SHP77 treated with DMSO at 0.1 percent for 48 hours (cell line): ENCODE results near the gene ERC1.
"Not testable (repeated sequence)": the region's sequence is repeated elsewhere in the genome, so short reads cannot be mapped to it uniquely, and the experiment has no call there.

ENCODE experiments used
- DNase-seq: peaks from one replicate; lab custom pipeline; 2025; lab: John Stamatoyannopoulos, UW

The ERC1 gene

DNA sequence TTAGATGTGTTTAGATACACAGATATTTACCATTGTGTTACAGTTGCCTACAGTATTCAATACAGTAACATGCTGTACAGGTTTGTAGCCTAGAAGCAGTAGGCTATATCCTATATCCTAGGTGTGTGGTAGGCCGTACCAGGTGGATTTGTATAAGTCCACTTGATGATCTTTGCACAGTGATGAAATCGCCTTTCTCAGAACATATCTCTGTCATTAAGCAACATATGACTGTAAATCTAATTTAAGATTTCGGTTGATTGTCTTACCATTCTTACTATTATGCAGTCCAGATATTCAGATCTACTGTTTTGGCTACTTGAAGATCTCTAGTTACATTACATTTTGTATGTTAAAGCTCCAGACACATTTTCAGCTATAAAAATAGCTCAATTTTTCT is 39.8 kb downstream of the ERC1 start:
- DNase-seq, result no peak

DNA sequence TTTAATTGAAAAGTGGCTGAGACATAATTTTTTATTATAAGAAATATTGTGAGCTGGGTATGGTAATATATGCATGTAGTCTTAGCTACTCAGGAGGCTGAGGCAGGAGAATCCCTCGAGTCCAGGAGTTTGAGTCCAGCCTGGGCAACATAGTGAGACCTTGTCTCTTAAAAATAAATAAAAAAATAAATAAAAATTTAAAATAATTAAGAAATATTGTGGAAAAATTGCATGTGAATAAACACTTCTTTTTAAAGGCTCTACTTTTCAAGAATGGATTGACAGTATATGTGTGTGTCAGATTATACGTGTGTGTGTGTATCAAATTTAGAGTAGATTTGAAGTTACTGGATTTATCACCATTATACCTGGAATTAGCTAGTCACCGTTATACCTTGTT is 43.2 kb downstream of the ERC1 start:
- DNase-seq, result no peak

DNA sequence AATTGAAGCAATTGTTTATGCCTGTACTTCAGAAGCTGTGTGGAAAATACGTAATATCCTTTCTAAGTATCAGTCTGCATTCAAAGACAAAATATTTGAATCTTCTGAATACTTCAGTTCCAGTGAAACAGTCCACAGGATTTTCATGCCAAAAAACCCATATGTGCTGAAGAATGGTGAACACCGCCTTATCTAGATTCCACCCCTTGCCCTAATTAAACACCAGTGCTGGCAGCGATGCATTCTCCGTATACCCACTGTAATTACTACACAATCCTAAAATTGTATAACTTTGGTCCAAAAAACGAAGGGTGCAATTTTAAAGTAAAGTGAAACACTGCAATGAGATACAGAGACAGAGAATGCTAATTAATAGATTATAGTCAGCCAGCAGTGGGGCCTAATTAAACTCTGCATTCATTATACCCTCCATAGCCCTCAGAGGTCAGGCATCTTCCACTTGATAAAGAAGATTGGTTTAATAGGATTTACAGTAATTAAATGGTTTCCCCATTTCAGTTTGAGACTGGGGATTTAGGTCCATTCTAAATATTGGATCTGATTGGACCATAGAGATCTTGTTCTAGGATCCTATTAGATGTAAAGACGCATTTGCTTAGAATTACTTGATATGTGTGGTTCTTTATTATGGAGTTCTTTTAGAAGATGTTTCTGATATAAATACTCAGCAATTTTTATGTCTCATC is 43.9 kb downstream of the ERC1 start:
- DNase-seq, result no peak

DNA sequence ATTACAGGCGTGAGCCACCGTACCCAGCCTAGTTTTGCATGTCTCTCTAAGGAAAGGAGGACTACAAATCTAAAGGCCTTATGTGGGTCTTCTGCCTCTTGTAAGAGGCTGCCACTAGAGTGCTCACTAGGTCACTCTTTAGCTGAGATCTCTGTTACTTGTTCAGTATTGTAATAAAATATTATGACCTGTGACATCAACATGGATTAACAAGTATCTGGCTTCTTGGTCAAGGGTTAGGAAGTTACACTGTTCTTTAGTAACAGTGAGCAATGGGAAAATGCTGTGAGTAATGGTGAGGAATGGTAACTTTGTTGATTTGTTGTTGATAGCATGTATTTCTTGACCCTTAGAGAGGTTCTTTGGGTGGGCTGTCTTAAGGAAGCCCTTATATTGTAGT is 50.5 kb downstream of the ERC1 start:
- DNase-seq, result no peak

- DNase-seq, result no peak
These were observed 53.2 kb downstream of the ERC1 start for GRCh38 chr12:1044199-1044598.

DNA sequence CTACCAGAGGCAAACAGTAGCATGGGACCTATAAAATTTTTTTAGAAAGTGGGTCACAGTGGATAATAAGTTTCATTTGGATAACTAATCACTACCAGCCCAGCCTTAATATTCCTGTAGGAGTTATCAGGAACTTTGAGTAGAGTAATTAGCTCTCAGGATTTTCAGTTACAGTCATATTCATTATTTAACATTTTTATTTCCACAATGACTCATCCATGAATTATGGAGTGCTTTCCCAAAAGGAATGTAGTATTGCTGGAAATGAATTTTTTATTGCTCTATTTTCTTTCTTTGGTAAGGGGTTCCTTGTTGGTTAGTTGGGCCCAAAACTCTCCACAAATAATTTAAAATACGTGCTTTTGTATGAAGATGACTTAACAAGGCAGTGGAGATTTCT is 53.7 kb downstream of the ERC1 start:
- no peak for DNase-seq

DNA sequence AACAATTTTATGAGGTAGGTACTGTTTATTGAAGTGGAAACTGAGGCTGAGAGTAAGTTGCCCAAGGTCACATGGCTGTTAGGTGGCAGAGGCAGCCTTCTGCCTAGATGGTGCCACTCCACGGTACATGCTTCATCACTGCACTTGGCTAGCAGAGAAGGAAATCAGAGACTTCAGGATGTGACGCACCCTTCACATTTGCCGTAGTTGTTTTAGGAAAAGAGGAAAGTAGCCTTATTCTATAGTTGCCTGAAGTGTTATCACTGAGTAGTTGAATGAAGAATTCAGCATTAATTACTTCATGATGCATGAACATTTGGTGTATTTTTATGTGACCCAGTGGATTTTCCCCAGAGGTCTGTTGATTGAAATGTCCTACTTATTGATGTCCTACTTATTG is 55.7 kb downstream of the ERC1 start:
- DNase-seq, result no peak

- DNase-seq, result no peak
These were observed 57.1 kb downstream of the ERC1 start for GRCh38 chr12:1047898-1048660.

DNA sequence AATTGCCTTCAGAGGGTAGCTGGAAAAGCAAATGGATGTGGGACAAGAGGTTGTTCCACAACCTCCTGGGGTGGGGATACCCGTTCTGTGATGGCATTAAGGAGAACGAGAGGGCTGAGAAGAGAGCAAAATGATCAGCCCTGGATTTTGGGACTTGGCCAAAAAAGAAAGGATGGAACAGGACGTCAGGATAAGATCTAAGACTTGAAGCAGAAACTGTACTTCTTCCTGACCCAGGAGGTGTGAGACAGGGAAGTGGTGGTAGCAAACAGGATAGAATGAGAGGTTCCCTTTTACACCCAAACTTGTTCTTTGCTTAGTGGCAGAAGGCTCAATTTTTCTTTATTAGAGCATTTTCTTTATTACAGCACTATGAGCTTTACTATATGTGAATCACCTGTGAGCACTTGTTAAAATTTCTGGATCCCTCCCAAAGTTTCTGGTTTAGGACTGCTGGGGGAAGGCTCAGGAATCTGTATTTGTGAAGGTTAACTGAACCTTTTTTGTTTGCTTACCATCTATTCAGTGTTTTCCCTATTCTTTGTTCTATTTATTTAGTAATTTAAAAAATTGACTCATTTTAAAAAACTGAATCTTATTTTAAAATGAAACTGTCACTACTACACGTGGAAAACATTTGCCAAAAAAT is 59.2 kb downstream of the ERC1 start:
- no peak for DNase-seq

- not testable (repeated sequence) for DNase-seq
These were observed 60.6 kb downstream of the ERC1 start for GRCh38 chr12:1051672-1052071.

GRCh38 chr12:1053690-1054089 is 62.7 kb downstream of the ERC1 start:
- no peak for DNase-seq

- no peak for DNase-seq
These were observed 63.3 kb downstream of the ERC1 start for GRCh38 chr12:1054117-1054870.

GRCh38 chr12:1056390-1056789 is 65.4 kb downstream of the ERC1 start:
- DNase-seq, result no peak

GRCh38 chr12:1058423-1058822 is 67.4 kb downstream of the ERC1 start:
- DNase-seq, result no peak

- no peak for DNase-seq
These were observed 68.1 kb downstream of the ERC1 start for GRCh38 chr12:1059162-1059561.

DNA sequence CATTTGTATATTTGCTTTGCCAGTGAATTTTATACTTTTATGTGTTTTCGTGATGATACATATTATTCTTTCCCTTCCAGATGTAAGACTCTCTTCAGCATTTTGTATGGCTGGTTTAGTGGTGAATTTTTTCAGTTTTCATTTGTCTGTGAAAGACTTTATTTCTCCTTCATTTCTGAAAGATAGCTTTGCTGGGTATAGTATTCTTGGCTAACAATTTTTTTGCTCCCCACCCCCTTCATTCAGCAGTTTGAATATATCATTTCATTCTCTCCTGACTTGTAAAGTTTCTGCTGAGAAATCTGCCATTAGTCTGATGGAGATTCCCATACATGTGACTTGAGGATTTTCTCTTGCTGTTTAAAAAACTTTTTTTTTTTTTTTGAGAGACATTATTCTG is 72.8 kb downstream of the ERC1 start:
- no peak for DNase-seq

DNA sequence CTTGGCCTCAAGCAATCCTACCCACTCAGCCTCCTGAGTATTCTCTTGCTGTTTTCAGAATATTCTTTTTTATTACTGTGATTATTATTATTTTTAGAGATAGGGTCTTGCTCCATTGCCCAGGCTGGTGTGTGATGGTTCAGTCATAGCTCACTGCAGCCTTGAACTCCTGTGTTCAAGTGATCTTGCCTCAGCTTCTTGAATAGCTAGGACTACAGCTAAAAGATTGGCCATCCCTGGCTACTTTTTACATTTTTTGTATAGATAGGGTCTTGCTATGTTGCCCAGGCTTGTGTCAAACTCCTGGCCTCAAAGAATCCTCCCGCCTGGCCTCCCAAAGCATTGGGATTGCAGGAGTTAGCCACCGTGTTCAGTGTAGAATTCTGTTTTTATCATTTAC is 73.3 kb downstream of the ERC1 start:
- DNase-seq, result no peak

DNA sequence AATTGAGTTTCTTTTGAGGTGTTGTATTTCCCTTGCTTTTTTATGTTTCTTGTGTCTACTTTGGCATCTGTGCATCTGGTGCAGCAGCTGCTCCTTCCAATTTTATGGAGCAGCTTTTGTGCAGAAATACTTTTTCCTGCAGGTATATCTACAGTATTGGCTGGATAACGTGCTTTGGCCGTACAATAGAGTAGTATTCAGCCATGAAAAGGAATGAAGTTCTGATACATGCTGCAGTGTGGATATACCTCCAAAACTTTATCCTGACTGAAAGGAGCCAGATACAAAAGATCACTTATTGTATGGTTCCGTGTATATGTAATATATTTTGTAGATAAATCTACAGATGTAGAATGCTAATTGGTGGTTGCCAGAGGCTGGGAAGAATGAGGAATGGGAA is 74.6 kb downstream of the ERC1 start:
- no peak for DNase-seq

DNA sequence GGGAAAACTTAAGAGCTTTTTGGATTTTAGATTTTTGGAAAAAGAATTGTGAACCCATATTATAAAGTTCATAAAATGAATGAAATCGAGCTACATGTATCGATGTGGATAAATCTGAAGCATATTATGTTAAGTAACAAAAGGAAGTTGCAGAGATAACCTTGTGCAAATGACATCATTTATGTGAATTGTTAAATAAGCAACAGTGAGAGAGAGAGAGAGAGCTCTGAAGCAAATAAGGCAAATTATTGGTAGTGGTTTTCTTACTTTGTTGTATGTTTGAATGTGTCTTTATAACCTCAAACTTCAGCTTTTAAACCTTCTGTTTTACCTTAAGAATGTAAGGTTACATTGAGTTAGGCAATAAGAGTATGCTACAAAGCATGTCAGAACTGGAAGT is 78.8 kb downstream of the ERC1 start:
- DNase-seq, result no peak

GRCh38 chr12:1071182-1071581 is 80.2 kb downstream of the ERC1 start:
- no peak for DNase-seq

- no peak for DNase-seq
These were observed 82.6 kb downstream of the ERC1 start for GRCh38 chr12:1073652-1074051.

DNA sequence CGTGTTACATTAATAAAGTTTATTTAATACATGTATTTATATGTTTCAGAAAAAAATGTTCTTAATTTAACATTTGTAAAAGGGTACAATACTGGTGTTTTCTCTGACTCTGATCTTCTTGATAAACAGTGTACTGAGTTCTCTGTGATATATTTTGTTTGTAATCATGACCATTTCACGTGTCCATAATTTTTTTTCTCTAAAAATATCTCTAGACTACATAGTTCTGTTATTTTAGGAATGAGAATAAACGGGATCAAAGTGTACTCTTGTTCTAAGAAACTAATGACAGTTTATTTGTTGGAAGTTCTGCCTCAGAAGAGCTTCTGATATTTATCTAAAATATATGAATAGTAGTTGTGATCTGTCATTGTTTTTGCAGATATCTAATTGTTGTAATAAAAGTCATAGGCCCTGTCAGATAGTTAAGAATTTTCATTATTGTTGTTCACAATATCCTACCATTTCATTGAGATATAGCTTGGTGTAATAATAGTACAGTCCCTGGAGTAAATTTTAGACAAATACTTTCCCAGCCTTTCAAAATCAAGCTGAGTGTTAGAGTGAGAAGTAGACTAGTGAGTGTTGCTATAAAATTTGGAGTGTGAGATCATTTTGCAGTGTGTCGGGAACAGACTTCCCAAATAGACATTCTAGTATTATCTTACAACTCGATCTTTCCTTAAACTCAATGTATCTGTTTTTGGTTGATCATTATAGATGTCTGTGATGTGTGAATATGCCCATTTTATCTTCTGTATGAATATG is 86.2 kb downstream of the ERC1 start:
- no peak for DNase-seq
